DMS 273 (cell line): ENCODE measurements around the gene KIF21A.

Experiments
- DNase-seq: peaks from one replicate; lab custom pipeline; 2025; ENCODE audit not compliant: unreplicated experiment; lab: John Stamatoyannopoulos, UW

The KIF21A gene

DNA sequence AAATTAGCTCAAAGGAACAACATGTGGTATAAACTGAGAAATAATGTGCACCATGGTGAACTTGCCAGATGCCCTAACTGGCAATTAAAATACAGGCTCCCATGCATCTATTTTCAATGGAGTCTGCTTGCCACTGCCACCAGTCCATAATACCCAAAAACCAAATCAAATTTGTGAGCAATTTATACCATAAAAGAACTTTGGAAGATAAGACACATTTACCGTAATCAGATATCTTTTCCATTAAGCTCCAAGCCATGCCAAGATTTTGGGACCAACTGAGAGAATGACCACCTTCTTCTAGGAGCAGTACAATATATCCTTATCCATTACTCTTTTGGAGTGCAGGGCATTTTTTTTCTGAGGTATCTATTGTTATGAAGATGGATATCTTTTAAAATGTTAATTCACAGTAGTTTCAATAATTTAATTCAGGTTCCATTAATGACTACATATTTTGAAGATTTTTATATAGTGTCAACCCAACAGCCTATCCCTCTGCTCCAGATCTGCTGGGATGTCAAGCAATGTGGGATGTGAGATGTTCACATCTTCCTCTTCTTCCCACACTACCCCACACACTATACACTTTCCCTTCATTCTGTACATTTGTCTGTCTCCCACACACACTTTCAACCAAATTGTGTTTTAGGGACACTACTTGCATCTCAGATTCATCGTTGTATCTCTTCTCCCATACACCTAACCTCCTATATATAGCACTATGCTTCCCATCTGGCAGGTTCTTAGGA, 53.3 kb downstream of the KIF21A start:
- peak; percentile 2 for DNase-seq

DNA sequence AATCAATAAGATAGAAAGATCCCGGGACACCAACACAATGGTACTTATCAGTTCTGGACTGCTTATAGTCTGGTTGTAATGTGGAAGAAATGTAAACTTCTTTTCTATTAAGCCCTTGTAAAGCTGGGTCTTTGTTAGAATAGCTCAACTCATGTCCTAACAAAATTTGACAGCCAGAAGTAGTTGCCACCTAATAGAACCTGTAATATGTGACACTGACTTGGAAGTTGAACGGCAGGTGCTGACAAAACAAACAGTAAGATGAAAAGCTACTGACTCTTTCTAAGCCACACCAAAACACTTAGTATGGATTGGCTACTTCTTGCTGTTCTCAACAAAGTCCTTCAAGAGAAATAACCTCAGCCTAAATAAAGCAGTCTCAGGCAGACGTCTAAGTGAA, 56.6 kb downstream of the KIF21A start:
- DNase-seq: no peak

DNA sequence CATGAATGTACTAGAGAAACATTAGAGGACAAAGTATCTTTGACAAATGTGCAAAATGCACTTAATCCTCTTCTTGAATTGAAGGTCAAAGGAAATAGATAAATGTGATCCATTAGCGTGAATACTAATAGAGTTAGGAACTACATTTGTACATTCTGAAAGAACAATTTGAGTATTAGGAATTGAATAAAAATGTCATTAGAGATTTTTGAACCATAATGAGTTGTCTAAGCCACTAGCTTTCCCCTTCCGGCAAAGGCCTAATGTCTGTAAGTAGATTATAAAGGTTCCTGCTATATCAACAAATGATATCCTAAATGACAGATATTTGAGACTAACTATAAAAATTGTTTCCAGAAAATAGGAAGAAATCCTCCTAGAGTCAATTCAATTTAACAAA, 59.8 kb downstream of the KIF21A start:
- DNase-seq: no peak

DNA sequence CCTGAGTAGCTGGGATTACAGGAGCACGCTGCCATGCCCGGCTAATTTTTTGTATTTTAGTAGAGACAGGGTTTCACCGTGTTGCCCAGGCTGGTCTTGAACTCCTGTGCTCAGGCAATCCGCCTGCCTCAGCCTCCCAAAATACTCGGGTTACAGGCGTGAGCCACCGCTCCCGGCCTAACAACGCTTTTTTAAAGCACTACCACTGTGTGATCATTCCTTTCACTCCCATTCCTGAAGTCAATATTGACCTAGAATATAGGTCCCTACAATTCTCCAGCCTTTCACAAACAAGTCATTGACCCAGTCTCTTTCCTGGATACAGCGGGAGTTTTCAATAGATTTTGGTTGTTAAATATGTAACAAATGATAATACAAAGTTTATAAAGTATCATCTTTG, 62.8 kb downstream of the KIF21A start:
- no peak for DNase-seq

DNA sequence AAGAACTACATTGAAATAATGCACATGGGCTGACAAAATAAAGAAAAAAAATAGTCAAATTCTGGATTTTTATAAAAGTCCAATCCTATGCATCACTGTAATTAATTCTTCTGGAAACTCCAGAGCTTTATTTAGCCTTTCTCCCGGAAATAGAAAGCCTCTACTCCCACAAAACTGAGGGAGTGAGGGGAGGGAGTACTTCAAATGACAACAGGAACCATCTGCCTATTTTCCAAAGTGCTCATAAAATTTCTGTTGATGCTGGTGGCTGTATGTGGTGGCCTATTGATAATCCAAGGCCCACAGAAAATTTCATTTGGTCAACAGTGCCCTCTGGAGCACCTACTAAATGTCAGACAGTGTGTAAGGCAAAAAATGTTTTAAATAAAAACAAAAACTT, 64.6 kb downstream of the KIF21A start:
- peak; percentile 42 for DNase-seq

DNA sequence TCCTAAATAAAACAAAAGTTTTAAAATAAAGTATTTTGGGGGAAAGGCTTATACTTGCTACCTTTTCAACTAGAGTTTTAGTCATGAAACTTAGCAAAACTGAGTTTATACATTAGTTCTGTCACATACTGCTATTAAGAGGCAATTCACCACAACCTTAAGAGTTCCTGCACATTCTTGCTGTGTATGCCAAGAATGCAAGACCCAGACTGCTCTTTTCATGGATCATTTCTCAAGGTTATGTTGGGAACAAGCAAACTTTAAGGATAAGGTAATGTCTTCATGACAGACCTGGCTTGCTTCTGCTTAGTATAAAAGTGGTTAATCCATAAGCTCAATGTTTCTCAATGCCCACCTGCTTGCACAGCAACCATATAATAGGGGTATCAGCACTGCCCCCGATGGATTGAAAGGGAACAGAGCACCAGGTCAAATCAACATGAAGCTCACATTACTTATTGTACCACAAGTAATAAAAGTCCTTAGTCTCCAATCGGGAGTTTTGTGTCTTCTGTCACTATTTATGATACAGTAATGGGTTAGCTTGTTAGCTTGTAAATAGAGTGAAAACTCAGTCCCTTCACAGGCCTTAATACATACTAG, 67.6 kb downstream of the KIF21A start:
- DNase-seq: peak; percentile 23

DNA sequence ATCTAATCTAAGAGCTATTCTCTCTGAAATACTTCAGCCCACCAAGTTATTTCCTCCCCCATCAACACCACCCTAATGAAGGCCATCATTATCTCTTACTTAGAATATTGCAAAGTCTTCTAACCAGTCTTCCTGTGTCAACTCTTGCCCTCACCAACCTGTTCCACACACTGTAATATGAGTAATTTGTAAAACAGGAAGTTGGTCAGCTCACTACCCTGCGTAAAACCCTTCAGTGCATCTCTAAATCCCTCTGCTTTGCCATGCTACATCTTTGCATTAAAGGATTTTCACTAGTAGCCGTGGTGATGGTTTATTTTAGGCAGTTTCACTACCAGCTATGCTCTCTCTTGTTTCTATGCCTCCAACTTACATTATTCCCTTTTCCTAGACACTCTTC, 70.0 kb downstream of the KIF21A start:
- no peak for DNase-seq

DNA sequence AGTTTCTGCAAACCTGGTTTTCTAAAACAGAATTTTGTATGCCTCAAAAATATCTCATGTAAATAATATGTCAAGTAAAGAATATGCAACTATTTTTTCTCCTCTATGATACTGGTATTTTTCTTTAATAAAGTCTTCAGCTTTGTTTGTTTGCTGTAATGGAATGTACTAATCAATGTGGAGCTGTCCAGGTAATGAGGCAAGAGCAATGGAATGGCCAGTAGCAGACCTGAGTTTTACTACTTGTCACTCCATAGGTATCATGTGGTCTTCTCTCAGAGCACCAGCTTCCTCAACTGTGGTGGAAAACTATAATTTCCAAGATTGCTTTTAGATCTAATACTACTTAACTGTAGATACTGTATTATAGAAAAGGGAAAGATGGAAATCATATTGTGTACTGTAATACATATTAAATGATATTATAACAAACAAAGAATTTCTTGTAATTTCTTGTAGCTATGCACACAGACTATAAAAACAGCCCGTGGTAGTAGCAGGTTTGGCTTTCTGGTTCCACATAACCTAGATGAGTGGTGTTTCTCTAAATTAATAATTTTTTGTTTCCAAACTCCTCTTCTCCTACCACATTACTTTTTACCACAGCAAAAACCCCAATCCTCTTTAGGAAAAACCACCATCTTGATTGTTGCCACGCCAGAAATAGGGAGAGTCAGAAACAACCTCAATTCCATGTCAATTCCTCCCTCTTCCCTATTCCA, 70.6 kb downstream of the KIF21A start:
- no peak for DNase-seq

DNA sequence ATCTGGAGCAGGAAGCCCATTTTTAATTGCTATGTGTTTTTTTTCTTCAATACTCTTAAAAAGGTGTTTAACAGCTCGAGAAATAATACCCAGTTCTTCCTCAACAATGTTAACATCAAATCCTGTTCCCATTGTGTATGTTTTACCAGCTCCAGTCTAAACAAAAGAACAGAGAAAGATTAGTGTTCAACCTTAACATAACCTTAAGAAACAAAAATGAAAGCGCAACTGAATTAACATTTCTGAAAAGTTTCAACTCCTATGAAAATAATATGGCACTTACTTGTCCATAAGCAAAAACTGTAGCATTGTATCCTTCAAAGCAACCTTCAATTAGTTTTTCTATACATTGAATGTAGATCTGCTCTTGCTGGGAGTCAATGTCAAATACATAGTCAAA, 73.2 kb downstream of the KIF21A start:
- DNase-seq: no peak

DNA sequence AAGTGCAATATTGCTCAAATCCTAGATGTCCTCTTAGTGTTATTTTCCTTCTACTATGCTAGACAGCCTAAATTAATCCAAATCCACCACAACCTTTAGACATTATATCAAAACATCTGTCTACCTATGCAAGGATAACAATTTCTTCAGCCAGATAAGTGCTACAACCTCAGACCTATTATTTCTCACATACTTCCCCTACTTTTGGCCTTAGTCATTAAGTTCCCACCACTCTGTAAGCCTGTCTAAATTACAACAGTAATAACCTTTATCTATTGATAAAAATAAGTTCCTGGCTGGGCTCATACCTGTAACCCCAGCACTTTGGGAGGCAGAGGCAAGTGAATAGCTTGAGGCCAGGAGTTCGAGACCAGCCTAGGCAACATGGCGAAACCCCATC, 74.0 kb downstream of the KIF21A start:
- DNase-seq: no peak

DNA sequence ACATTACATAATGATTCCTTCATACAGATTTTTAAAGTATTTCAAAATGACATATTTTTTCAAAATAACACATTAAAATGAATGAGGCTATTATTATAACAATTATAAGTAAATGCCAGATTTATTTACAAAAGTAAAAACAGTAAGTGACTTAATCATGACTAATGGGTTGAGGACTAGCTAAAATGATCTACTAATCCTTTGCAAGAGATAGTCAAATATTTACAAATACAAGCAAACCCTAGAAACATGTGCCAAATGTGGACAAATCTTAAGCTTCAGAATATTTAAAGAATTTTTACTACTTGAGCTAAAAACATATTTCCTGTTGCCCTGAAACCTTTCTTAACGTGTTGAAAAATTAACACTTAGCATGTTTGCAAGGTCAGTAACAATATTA, 74.8 kb downstream of the KIF21A start:
- DNase-seq: no peak

DNA sequence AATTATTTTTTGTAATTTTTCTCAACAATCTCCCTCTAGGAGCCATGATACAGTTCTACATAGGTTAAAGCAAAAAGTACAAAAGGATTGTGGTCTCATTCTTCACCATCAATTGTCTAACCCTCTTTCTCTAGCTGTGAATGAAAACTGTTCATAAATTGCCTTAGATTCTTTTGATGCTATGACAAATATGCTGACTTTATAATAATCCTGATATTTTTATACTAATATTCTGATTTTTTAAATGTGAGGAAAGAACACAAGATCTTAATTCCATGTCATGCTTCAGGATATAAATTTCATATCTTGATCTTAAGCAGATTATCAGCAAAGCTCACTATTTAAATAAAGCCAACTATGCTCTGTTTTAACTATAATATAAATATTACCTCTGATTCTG, 75.4 kb downstream of the KIF21A start:
- no peak for DNase-seq

DNA sequence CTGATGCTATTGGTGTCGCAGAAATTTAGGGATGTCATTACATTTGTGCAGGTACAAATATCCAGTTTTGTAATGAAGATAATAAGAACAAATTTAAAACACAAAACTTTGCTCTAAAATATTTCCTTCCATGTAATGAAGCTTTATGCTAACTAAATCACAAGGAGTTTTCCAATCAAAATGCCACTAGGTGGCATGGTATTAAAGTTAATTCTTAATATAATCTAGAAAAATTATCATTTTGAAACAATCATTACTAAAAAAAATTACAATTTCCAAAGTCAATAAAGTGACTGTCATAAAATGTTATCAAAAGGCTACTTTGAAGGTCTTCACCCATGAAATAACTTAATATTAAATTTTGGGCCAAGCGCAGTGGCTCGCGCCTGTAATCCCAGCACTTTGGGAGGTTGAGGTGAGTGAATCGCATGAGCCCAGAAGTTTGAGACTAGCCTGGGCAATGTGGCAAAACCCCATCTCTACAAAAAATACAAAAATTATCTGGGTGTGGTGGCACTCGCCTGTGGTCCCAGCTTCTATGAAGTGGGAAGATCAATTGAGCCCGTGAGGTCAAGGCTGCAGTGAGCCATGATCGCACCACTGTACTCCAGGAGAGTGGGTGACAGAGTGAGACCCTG, 77.4 kb downstream of the KIF21A start:
- DNase-seq: no peak

DNA sequence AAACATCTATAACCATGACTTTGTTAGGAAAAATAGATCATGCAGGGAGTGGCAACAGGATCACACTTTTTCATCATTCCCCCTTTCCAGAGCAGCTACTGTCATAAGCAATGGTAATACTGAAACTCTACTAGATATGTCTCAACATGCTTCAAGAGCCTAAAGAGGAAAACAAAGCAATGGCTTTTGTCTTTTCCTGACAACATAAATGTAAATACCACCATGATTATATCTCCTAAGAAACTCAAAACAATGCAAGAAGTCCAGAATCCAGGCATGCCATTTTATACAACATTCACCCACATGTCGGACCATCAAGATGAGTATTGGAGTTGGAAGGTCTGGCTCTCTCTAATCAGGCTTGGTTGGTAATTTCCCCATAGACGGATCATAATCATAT, 78.7 kb downstream of the KIF21A start:
- DNase-seq: no peak

DNA sequence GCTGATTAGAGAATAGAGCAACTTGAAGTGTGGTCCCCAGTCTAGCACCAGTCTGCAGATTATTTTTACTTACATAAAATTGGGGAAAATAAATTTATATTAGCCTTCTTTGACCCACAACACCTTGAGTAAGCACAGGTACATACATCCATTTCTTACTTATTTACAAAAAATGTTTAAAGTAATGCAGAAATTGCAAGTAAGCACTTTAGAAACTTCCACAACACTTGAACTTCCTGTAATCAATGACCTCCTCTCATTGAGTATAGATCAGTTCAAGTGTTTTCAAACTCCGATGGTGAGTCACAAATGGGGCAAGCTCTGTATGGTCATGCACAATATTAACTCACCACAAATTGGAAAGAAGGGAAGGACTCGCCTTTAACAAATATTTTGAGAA, 83.3 kb downstream of the KIF21A start:
- no peak for DNase-seq

DNA sequence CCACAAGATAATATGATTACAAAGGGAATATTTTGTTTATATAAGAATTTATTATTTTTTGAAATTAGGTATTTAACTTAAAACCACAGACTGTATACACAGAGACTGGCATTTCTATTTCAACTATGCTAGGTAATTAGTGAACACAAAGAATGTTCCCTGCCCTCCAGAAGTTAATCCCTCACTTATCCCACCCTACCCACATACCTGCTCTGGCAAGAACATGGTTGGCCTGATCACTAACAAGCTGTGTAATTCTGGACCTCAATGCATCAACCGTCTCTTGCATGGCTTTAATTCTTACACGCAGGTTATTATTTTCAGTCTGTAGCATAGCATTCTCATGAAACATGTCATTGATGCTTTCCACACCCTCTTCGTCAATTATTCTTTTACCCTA, 85.9 kb downstream of the KIF21A start:
- no peak for DNase-seq

DNA sequence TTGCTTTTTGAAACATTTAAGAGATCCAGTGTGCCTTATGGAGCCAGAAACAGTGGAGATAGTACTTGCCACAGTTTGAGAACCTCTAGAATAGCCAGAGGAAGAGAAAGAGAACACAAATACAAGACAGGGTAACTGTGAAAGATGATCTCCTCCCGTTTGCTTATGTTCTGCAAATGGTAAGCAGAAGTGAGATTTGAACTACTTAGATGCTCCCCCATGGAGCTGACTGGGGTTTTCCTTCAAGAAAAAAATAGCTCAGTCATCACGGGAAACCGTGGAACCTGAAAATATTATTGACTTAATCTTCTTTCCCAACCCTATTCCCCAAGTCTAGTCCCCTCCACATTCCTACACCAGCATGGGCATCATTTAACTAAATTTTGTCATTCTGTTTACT, 87.1 kb downstream of the KIF21A start:
- DNase-seq: no peak

DNA sequence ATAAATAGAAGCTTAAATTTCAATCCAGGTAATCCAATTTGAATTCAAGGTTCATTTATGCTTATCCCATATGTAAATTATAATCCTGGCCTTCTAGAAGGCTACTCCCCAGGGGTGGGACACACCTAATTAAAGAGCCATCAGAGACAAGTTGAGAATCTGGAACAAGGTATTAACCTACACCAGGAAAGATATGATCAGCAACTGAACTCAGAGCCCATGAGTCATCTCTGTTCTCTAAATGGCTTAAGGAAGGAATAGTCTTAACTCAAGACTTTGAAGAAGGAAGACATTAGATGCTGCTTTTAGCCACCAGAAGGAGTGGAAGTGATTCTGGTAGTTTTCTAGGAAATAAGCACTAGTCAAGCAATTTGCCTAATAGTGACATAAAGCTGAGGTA, 88.0 kb downstream of the KIF21A start:
- no peak for DNase-seq

DNA sequence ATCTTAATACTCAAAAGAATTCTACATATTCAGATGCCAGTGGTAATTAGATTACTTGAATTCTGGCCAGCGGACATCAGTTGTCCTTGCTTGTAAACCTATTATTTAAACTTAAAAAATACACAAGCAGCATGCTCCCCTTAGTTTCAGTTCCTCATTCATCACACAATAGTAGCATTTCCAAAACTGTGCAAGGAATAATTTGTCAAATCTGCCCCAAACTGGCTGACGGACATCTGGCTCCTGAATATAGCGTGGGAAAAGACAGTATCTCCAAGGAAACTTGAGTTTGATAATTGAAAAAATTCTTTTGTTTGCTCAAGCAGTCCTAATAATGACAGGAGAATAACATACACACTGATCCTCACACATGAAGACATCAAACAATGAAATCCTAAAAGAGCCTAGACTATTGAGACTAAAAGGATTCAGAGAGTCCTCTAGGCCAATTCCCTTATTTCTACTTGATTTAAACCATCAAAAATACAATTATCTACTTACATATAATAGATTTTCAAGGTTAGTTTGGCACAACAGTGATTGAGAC, 90.4 kb downstream of the KIF21A start:
- no peak for DNase-seq

DNA sequence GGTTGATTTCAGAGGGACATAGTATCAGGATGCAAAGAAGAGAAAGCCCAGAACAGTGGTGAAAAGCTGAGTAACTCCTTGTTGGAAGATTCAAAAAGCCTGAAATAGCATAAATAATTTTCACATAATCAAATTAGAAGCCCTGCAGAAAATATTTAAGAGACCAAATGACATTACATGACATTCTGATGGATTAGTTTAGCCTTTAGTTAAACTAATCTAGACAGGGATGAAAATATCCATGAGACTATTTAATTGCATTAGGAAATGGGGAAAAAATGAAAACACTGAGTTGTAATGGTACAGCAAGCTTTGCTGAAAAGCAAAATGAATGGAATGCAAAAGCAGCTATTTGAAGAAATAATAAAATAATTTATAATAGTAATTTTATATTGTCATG, 91.8 kb downstream of the KIF21A start:
- DNase-seq: no peak

DNA sequence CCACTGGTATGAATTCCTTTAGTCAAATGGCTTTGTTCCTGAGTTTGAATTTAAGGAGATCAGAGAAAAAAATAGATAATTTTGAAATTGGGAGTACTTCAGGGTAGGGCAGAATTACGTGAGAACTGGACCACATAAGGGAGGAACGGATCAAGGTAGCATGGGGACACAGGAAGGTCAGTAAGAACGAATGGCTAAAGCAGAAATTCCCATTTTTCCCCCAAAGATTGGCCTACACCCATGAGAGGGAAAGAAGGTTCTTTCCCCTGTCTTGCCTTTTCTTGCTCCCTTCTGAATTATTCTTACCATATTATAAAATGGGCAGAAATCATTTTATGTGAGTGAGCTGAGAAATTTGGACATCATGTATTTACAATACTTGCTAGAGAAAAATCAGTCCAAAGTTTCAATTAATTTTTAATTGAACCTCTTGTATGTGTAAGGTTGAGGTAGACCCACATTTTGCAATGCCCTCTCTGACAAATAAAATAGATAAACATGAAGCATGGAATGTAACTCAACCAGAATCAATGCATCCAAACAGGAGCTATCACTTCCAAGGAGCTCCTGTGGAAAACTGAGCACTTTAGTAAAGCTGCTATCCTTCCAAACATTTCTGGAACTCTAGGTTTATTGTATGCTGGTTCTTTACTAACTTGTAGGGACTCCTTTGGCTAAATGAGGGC, 93.8 kb downstream of the KIF21A start:
- no peak for DNase-seq
